ENCODE measurements around the gene TTYH2.

GRCh38 chr17:74228306-74228978 lies 15.1 kb downstream of the TTYH2 start:
- TF ChIP-seq, protein P1, sequence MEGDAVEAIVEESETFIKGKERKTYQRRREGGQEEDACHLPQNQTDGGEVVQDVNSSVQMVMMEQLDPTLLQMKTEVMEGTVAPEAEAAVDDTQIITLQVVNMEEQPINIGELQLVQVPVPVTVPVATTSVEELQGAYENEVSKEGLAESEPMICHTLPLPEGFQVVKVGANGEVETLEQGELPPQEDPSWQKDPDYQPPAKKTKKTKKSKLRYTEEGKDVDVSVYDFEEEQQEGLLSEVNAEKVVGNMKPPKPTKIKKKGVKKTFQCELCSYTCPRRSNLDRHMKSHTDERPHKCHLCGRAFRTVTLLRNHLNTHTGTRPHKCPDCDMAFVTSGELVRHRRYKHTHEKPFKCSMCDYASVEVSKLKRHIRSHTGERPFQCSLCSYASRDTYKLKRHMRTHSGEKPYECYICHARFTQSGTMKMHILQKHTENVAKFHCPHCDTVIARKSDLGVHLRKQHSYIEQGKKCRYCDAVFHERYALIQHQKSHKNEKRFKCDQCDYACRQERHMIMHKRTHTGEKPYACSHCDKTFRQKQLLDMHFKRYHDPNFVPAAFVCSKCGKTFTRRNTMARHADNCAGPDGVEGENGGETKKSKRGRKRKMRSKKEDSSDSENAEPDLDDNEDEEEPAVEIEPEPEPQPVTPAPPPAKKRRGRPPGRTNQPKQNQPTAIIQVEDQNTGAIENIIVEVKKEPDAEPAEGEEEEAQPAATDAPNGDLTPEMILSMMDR (IDR thresholded peaks at IDR 0.05; ENCODE audit: poor library complexity, severe bottlenecking) = no peak
- TF ChIP-seq SMC3 (conservative IDR thresholded peaks at IDR 0.05; ENCODE audit: poor library complexity) (no peak), EP300 (conservative IDR thresholded peaks at IDR 0.05; ENCODE audit: poor library complexity, severe bottlenecking) (no peak), POLR2AphosphoS5 (IDR thresholded peaks at IDR 0.05) (no peak)
